Fibroblast of the conjunctiva (primary cell): ENCODE measurements around the gene PRICKLE2.

Experiments
- DNase-seq: peaks from one replicate; pipeline ENCODE4 v3.0.0-alpha.2; 2010; ENCODE audit warnings: low read depth

The PRICKLE2 gene

GRCh38 chr3:64220161-64220914, 4.9 kb downstream of the PRICKLE2 start:
- DNase-seq = no peak

DNA sequence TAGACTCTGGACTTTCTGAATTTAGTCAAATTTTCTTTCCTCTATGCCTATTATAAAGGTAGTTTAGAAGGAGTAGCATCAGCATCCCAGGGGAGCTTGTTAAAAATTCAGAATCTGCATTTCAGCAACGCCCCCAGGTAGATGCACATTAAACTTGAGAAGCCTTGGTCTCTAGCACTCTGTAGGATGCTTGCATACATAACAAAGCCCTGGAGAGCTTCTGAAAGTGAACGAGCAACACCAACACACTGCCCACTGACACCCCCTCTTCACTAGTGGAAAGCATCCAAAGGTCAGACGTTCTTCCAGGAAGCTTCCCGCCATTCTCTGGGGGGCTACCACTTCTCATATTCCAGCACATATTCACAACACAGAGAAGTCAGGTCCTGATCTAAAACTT, 6.5 kb downstream of the PRICKLE2 start:
- DNase-seq = no peak

GRCh38 chr3:64218329-64218728, 6.9 kb downstream of the PRICKLE2 start:
- DNase-seq = no peak

DNA sequence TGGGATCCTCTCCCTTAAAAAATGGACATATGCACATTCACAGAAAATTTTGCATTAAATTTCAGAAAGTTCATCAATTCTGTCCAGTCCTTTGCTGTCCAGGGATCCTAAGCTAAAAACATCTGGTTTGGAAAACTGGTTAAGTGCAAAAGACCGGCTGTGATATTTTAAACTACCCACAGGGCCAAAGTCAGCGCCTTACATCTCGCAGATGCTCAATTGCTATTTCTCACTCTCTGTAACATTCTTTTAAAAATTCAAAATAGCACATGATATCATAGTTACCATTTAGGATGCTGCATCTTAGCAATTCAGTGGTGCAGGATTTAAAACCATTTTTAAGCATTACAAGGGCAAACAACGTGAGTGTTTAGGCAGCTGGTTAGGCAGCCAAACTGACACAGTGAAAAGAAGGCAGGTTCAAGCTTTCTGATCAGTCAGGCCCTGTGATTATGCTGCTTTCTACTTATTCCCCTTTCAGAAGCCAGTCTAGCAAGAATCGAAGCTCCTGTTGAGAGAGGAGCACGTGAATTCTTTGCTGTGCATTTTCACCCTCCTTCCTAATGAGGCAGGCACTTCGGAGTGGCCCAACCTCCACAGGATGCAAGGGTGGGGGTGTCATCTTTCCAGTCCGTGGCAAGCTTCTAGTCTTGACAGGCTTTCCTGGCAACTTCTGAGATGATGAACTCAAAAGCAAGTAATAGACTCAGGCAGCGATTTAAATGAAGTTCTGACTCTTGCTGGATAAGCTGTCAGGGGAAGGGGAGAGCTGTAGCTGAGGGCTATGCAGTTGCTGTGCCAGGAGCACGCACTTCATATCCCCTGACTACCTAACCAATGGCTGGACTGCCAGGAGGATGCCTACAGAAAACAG, 8.8 kb downstream of the PRICKLE2 start:
- DNase-seq = no peak

DNA sequence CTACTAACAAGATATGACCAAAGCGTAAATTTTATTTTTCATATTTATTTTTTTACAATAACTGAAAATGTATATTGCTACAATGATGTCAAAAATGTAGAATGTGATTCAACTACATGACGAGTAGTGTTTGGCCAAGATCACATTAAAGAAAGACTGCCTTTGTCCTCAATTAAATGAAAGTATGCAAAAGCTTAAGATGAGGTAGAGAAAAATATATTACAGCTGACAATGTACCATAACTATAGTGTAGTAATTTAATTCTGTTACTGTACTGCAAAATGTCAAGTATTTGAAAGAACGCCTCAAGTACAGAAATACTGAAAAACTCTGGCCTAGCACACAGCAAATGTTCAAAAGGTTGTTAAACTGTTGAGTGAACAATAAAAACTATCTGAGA, 9.7 kb downstream of the PRICKLE2 start:
- no peak for DNase-seq

DNA sequence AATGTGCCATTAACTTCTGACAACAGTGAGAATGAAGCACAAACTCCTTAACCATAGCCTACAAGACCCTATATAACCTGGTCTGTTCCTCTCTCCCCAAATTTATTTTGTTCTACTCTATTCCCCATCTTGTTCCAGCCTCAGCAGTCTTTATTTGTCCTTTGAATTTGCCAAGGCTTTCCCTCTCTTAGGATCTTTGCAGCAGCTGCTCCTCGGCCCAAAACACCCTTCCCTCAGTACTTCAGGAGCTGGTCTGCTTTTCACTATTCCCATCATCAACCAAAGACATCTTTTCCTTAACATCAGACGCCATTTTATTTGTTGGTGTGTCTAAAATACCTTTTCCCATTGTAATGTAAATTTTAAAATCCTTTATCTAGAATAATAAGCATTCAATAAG, 10.2 kb downstream of the PRICKLE2 start:
- DNase-seq = no peak

- peak; percentile 32 for DNase-seq
Observed at GRCh38 chr3:64214381-64215018, 10.8 kb downstream of the PRICKLE2 start.

DNA sequence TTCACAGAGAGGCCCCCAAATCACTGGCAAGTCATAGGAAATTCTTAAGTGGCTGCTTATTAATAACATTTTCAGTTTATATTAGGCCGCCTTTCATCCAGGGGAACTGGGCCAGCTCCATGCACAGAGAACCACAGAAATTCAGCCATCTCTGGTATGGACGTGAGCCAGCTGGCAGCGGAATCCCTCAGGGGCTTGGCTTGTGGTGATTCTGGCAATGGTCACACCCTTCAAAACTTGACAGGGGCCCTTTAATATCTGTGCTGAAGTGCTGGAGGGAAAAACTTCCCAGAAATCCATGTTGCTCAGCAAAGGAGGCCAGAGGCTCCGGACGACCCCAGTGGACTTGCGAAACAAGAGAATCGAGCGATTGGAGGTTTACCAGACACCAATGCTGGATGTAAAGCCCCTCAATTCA, 11.3 kb downstream of the PRICKLE2 start:
- peak; percentile 79 for DNase-seq

DNA sequence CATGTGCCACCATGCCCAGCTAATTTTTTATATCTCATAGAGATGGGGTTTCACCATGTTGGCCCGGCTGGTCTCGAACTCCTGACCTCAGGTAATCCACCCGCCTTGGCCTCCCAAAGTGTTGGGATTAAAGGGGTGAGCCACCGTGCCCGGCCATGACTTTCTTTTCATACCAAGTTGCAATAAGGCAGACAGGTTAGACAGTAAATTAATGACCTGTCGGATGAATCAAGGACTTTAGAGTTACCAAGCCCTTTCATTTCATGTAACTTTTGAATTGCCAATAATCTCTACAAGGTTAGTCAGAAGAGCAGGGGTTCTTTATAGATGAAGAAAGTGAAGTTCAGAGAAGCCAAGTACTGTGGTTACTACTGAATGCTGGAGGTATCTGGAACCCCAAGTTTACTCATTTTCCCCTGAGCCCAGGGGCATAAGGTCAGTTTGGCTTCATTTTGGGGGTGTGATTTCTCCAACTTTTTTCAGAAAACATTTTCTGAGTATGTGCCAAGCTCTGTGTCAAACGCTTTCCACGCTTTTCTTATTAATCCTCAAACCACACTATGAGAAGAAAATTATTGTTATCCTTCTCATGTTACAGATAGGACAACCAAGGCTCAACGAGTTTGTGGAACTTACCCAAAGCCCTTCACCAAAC, 11.9 kb downstream of the PRICKLE2 start:
- no peak for DNase-seq

DNA sequence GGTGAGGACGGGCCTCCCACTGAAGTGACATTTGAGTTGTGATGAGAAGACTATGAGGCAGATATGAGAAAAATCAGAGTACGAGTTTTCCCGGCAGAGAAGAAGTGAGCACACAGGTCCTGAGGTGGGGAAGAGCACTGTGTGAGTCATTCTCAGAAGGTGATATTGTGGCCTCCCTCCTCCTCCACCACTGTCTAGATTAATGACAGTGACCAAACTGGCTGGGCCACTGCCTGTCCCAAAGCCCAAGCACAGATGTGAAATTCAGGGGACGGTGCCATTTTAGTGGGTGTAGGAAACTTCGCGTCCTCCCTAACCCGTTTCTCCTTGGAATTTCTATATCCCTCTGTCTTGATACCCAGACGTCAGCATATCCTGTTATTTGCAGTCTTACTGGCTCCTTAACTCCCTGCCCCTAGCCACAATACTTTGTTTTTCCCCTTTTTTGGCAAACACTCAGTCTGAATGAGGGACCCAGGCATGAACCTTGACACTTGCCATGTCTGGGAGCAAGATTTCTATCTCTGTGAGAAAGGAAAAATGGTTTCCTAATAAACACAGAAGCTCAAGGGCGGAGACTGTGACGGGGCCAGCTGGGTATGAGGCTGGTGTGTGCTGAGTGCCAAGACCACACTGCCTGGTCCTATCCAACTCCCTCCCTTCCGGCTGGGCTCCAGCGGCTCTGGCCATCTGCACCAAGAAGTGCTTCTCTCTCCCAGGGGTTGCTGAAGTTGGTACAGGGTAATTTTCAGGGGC, 15.2 kb downstream of the PRICKLE2 start:
- DNase-seq = no peak

GRCh38 chr3:64207289-64208080, 17.8 kb downstream of the PRICKLE2 start:
- no peak for DNase-seq

DNA sequence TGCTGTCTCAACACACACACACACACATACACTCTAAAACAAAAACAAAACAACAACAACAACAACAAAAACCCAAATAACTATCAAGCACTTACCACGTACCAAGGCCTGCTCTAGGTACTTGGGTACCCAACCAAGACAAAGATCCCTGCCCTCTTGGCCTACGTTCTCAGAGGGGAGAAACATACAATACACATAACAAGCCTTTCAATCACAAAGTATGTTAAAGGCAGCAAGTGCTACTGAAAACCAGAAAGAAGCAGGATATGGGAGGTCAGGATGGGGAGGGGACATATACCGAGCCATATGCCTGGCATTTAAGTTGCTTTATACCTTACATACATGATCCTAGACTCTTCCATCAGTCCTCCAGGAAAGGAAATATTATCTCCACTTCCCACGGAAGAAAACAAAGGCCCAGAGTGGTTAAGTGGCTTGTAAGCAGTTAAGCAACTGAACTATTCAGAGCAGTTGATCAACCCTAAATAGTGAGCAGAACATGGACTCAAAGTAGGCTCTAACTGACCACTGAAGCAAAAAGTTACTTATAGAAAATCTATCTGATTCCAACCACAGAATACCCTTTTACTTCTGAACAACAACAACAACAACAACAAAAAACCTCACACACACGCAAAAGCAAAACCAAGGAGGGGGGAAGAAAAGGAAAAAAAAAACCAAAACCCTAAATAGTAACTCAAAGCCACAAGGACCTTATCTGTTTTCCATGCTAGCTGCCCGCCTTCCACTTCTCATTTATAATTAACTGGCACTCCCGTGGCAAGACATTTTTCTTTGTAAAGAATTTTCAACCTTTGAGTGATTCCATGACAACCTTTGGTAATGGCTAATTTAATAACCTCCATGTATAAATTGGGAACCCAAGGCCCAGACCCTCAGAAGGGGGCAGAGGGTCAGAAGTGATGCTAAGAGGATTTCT, 21.0 kb downstream of the PRICKLE2 start:
- no peak for DNase-seq

- no peak for DNase-seq
Observed at GRCh38 chr3:64203216-64203615, 22.1 kb downstream of the PRICKLE2 start.

GRCh38 chr3:64199932-64200331, 25.3 kb downstream of the PRICKLE2 start:
- DNase-seq = no peak

- no peak for DNase-seq
Observed at GRCh38 chr3:64196236-64196929, 28.9 kb downstream of the PRICKLE2 start.

DNA sequence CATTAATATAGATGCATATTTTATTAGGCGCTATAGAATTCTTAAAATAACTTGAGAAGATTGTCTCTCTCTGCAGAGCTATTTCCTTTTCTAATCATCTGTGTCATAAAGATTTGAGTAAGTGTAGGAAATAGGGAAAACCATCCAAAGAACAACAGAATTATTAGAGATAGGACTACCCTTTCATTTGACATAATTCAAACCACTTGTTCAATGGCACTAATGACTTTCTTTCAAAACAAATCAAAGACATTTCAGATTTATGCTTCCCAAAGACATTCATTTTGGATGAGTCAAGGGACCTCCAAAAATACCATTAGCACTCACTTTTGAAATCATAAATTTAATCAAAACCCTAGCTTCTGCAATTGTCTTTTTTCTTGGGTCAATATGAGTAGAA, 29.5 kb downstream of the PRICKLE2 start:
- DNase-seq = no peak

DNA sequence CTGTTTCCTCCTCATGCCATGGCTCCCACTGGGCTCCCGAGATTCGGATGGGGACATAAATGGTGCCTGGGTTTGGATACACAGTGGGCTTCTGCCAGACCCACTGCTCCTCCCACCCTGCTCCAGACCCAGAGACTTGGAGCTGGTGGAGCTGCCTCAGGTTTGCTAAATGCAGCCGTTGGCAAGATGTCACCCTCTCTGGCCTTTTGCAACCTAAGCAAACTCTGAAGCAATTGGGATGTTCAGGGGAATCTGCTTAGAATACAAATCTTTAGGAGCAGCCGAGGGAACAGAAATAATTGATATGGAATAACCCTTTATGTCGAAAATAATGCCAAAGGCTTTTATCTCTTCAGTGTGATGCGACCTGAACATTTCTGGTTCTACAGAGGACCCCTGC, 33.4 kb downstream of the PRICKLE2 start:
- no peak for DNase-seq

GRCh38 chr3:64190517-64191515, 34.5 kb downstream of the PRICKLE2 start:
- DNase-seq = peak; percentile 73
